Activated CD4-positive, alpha-beta memory T cell treated with anti-CD3 and anti-CD28 coated beads, Interleukin-2, amount 10 ng/mL, durations not matched to agents 7 days and 5 days (primary cell): ENCODE results near the gene ZSCAN10. TPM values are rescaled to one million over a fixed set of nuclear protein-coding genes. Genes with fewer than 3 reads are reported as not detected.

ENCODE experiments used
- CTCF ChIA-PET: fragments of 350-600 bp; sonication (Branson Sonifier 250); formaldehyde crosslinking; loops from one replicate; lab custom pipeline; 2021; ENCODE audit warnings: antibody characterized with exemption, inconsistent platforms; lab: Charles Lee
- POLR2A ChIA-PET: fragments of 350-600 bp; sonication (Branson Sonifier 250); formaldehyde crosslinking; loops from one replicate; lab custom pipeline; 2021; ENCODE audit warnings: antibody characterized with exemption; lab: Charles Lee
- DNase-seq: peaks from one replicate; pipeline ENCODE4 v3.0.0-alpha.2; 2020
- H3K27ac Mint-ChIP-seq: one replicate; pipeline ENCODE4 v1.8.0; 2021; ENCODE audit warnings: mild to moderate bottlenecking, mixed read lengths
- H3K27me3 Mint-ChIP-seq: one replicate; pipeline ENCODE4 v1.8.0; 2021; ENCODE audit warnings: mixed read lengths
- H3K36me3 Mint-ChIP-seq: one replicate; pipeline ENCODE4 v1.8.0; 2021; ENCODE audit warnings: low read depth, mixed read lengths
- H3K4me1 Mint-ChIP-seq: one replicate; pipeline ENCODE4 v1.8.0; 2021; ENCODE audit warnings: mixed read lengths
- H3K4me3 Mint-ChIP-seq: one replicate; pipeline ENCODE4 v1.8.0; 2021; ENCODE audit warnings: mild to moderate bottlenecking, mixed read lengths
- H3K9me3 Mint-ChIP-seq: one replicate; pipeline ENCODE4 v1.8.0; 2021; ENCODE audit warnings: mixed read lengths
- total RNA-seq, 2 experiments: library from RNA; stranded (reverse); gene quantifications; one replicate each; pipeline ENCODE4 v1.2.3, GENCODE V29; 2021

Gene ZSCAN10
- total RNA-seq, 2 experiments from 2014 or later = 0.15 TPM; not detected in 1

- POLR2A ChIA-PET = interaction anchor here (0.6 to 8.7 kb wide), 14 partner anchors 9 to 217 kb away, joined by 3 to 72 read pairs (median 8); partner anchors contain the start of genes HCFC1R1, IL32, PKMYT1 and THOC6
- CTCF ChIA-PET = interaction anchor here (0.8 to 5.8 kb wide), 9 partner anchors 11 to 88 kb away, joined by 3 to 38 read pairs (median 6); partner anchors contain the start of genes BICDL2 and ZNF213
- Mint-ChIP-seq H3K9me3 (no peaks in the 10 kb centered on the region), H3K36me3 (peaks cover 52% of the 10 kb centered on the region), H3K27me3 (peaks cover 21% of the 10 kb centered on the region), H3K27ac (peak overlapping the region; percentile 87), H3K4me3 (peak overlapping the region; percentile 85), H3K4me1 (peaks cover 71% of the 10 kb centered on the region)
- DNase-seq = peak; percentile 37
Measured at GRCh38 chr16:3047387-3047720, 51.7 kb downstream of the ZSCAN10 start.

DNA sequence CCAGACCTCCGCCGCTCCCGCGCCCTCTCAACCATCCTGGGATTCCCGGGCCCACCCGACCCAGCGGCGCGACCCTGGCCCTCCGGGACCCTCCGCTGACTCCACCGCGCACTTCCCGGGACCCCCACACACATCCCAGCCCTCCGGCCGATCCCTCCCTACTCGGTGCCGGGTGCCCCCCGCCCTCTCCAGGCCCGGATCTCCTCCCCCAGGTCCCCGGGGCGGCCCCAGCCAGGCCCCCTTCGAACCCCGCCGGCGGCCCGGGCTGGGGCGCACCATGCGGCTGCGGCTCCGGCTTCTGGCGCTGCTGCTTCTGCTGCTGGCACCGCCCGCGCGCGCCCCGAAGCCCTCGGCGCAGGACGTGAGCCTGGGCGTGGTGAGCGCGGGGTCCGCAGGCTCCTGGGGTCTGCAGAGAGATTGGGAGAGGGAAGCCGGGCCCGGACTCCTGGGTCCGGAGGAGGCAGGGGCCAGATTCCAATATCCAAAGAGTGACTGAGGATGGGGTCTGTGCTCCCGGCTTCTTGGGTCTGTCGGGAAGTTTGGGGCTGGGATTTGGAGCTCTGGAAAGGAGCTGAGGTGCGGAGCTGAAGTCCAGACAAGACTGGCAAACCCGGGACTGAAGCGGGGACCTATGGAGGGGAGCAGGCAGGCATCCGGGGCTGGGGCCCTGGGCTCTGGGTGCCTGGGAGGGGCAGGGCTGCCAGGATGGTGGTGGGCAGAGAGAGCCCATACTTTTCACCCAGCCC lies 52.3 kb downstream of the ZSCAN10 start:
- peaks cover 47% of the 10 kb centered on the region for H3K36me3 Mint-ChIP-seq
- H3K27ac Mint-ChIP-seq = peak overlapping the region; percentile 87
- peaks cover 21% of the 10 kb centered on the region for H3K27me3 Mint-ChIP-seq
- H3K4me3 Mint-ChIP-seq = peak overlapping the region; percentile 85
- H3K9me3 Mint-ChIP-seq = no peaks in the 10 kb centered on the region
- POLR2A ChIA-PET = interaction anchor here (0.6 to 8.7 kb wide), 11 partner anchors 9 to 111 kb away, joined by 3 to 72 read pairs (median 9); partner anchors contain the start of genes HCFC1R1, IL32, PKMYT1 and THOC6
- DNase-seq = peak; percentile 48
- peaks cover 66% of the 10 kb centered on the region for H3K4me1 Mint-ChIP-seq
- CTCF ChIA-PET = interaction anchor here (0.8 to 5.8 kb wide), 5 partner anchors 12 to 88 kb away, joined by 3 to 38 read pairs (median 5); partner anchors contain the start of gene ZNF213

- H3K27ac Mint-ChIP-seq = peak within 1 kb of the TSS; percentile 87
- H3K36me3 Mint-ChIP-seq = peaks cover 40% of the 10 kb centered on the region
- peaks cover 23% of the 10 kb centered on the region for H3K27me3 Mint-ChIP-seq
- H3K4me3 Mint-ChIP-seq = peak within 1 kb of the TSS; percentile 85
- POLR2A ChIA-PET = interaction anchor here (1.0 to 8.7 kb wide), 5 partner anchors 11 to 84 kb away, joined by 4 to 65 read pairs (median 39); partner anchors contain the start of gene IL32
- CTCF ChIA-PET = interaction anchor here (1.0 to 2.6 kb wide), 6 partner anchors 12 to 82 kb away, joined by 3 to 15 read pairs (median 11); no protein-coding TSS in a partner anchor
- peak; percentile 44 for DNase-seq
- H3K4me1 Mint-ChIP-seq = peaks cover 57% of the 10 kb centered on the region
- no peaks in the 10 kb centered on the region for H3K9me3 Mint-ChIP-seq
Measured at GRCh38 chr16:3045758-3046640, 53.1 kb downstream of the ZSCAN10 start, which contains the start of gene MMP25. MMP25 (plus strand) TSS chr16:3046561; CDS start chr16:3046918, 357 bp downstream.

DNA sequence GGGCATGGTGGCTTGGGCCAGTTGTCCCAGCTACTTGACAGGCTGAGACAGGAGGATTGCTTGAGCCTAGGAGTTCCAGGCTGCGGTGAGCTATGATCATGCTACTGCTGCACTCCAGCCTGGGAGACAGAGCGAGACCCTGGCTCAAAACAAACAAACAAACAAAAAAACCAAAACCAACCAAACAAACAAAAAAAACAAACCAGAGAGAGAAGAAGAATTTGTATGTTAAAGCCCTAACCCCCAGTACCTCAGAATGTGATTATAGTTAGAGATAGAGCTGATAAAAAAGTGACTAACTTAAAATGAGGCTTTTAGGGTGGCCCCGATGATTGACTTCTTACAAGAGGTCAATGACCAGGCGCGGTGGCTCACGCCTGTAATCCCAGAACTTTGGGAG lies 54.4 kb downstream of the ZSCAN10 start:
- peaks cover 27% of the 10 kb centered on the region for H3K27me3 Mint-ChIP-seq
- no peaks in the 10 kb centered on the region for H3K9me3 Mint-ChIP-seq
- ChIA-PET CTCF (interaction anchor here (1.0 to 2.6 kb wide), 6 partner anchors 11 to 83 kb away, joined by 4 to 15 read pairs (median 11); no protein-coding TSS in a partner anchor), POLR2A (interaction anchor here (0.6 to 8.7 kb wide), 8 partner anchors 12 to 472 kb away, joined by 3 to 65 read pairs (median 20); partner anchors contain the start of gene IL32)
- DNase-seq = no peak
- H3K27ac Mint-ChIP-seq = peak overlapping the region; percentile 57
- peaks cover 29% of the 10 kb centered on the region for H3K36me3 Mint-ChIP-seq
- H3K4me3 Mint-ChIP-seq = peak overlapping the region; percentile 85
- H3K4me1 Mint-ChIP-seq = peaks cover 46% of the 10 kb centered on the region

DNA sequence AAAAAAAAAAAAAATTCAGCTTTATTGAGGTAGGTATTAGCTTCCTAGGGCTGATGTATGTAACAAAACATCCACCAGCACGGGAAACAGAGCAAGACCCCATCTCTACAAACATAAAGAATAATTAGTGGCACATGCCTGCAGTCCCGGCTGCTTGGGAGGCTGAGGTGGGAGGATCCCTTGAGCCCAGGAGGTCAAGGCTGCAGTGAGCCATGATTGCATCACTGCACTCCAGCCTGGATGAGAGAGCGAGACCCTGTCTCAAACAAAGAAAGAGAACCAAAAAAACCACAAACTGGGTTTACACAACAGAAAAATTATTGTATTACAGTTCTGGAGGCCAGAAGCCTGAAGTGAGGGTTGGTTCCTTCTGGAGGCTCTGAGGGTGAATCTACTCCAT lies 56.7 kb downstream of the ZSCAN10 start:
- DNase-seq = no peak
- POLR2A ChIA-PET = interaction anchor here (0.7 to 5.2 kb wide), 5 partner anchors 11 to 33 kb away, joined by 3 to 58 read pairs (median 3); partner anchors contain the start of gene IL32

DNA sequence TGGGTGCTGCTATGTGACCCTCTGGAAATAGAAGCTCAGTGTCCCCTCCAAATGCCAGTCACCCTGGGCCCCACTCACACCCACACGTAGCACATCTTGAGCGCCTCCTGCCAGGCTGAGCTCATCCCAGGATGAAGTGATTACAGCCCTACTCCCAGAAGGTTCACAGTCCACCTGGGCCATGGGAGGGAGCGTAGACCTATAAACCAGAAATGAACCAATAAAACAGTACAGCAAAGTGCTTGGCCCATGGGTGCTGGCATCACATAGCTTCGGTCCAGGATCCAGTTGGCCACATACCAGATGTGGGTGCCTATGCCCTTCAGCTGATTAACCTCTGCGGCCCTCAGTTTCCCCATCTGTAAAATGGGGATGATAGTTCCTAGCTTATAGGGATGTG lies 60.2 kb downstream of the ZSCAN10 start:
- no peak for DNase-seq
- no peak overlapping the region for H3K4me3 Mint-ChIP-seq
- peaks cover 18% of the 10 kb centered on the region for H3K4me1 Mint-ChIP-seq
- no peaks in the 10 kb centered on the region for H3K9me3 Mint-ChIP-seq
- POLR2A ChIA-PET = interaction anchor here (0.8 to 2.4 kb wide), 7 partner anchors 10 to 20 kb away, joined by 3 to 9 read pairs (median 5); partner anchors contain the start of genes HCFC1R1 and TNFRSF12A
- CTCF ChIA-PET = interaction anchor here (0.7 to 3.6 kb wide), 5 partner anchors 9 to 130 kb away, joined by 3 to 20 read pairs (median 3); no protein-coding TSS in a partner anchor
- H3K27ac Mint-ChIP-seq = no peak overlapping the region
- no peaks in the 10 kb centered on the region for H3K36me3 Mint-ChIP-seq
- H3K27me3 Mint-ChIP-seq = peaks cover 52% of the 10 kb centered on the region

More for the DNA sequence above, 56.7 kb downstream of the ZSCAN10 start:
- no peaks in the 10 kb centered on the region for H3K9me3 Mint-ChIP-seq
- no peak overlapping the region for H3K4me3 Mint-ChIP-seq
- peaks cover 48% of the 10 kb centered on the region for H3K27me3 Mint-ChIP-seq
- CTCF ChIA-PET = interaction anchor here (0.8 to 3.2 kb wide), 6 partner anchors 10 to 89 kb away, joined by 3 to 40 read pairs (median 6); no protein-coding TSS in a partner anchor
- H3K36me3 Mint-ChIP-seq = peaks cover 11% of the 10 kb centered on the region
- H3K4me1 Mint-ChIP-seq = peaks cover 28% of the 10 kb centered on the region
- H3K27ac Mint-ChIP-seq = no peak overlapping the region

Other genes with a start within 250 kb of the ZSCAN10 start
- not detected for gene PRSS22, start 241.1 kb downstream of the ZSCAN10 start, total RNA-seq
- 10 to 100 TPM; 19.4 to 20.5 TPM for gene FLYWCH2, start 216.1 kb downstream of the ZSCAN10 start, total RNA-seq
- 10 to 100 TPM; 75.2 to 80.8 TPM for gene FLYWCH1, start 187.4 kb downstream of the ZSCAN10 start, total RNA-seq
- not detected for gene KREMEN2, start 135.0 kb downstream of the ZSCAN10 start, total RNA-seq
- gene PAQR4, start 129.9 kb downstream of the ZSCAN10 start, total RNA-seq = 10 to 100 TPM; 50.0 to 52.3 TPM
- 100 to 1,000 TPM; 118 to 124 TPM for gene PKMYT1, start 118.8 kb downstream of the ZSCAN10 start, total RNA-seq
- gene CLDN9, start 86.4 kb downstream of the ZSCAN10 start, total RNA-seq = under 1 TPM; 0.23 to 0.28 TPM
- gene CLDN6, start 81.1 kb downstream of the ZSCAN10 start, total RNA-seq = not detected
- gene TNFRSF12A, start 78.9 kb downstream of the ZSCAN10 start, total RNA-seq = 1 to 10 TPM; 6.1 to 7.5 TPM
- 10 to 100 TPM; 37.0 to 43.3 TPM for gene HCFC1R1, start 75.4 kb downstream of the ZSCAN10 start, total RNA-seq
- 10 to 100 TPM; 42.4 TPM for gene THOC6, start 75.3 kb downstream of the ZSCAN10 start, total RNA-seq
- 1 to 10 TPM; 1.4 to 1.9 TPM for gene BICDL2, start 62.4 kb downstream of the ZSCAN10 start, total RNA-seq
- 100 to 1,000 TPM; 112 to 117 TPM for gene MMP25, start 52.7 kb downstream of the ZSCAN10 start, total RNA-seq
- 1,000 to 10,000 TPM; 4,131 to 4,213 TPM for gene IL32, start 33.7 kb downstream of the ZSCAN10 start, total RNA-seq
- gene ZNF205, start 13.3 kb upstream of the ZSCAN10 start, total RNA-seq = not detected
- gene ZNF213, start 35.7 kb upstream of the ZSCAN10 start, total RNA-seq = 10 to 100 TPM; 10.5 to 11.6 TPM
- gene OR1F1, start 88.9 kb upstream of the ZSCAN10 start, total RNA-seq = not detected
- gene ZNF200, start 135.9 kb upstream of the ZSCAN10 start, total RNA-seq = 10 to 100 TPM; 13.1 to 14.9 TPM
- gene MEFV, start 157.3 kb upstream of the ZSCAN10 start, total RNA-seq = under 1 TPM; 0.15 to 0.23 TPM
- gene ZNF263, start 184.2 kb upstream of the ZSCAN10 start, total RNA-seq = 10 to 100 TPM; 19.4 to 21.3 TPM
- 1 to 10 TPM; 5.4 to 7.6 TPM for gene TIGD7, start 206.1 kb upstream of the ZSCAN10 start, total RNA-seq
- 10 to 100 TPM; 34.2 to 36.7 TPM for gene ZNF75A, start 206.2 kb upstream of the ZSCAN10 start, total RNA-seq